ENCODE data around the gene BMAL2. TPM values are rescaled to one million over a fixed set of nuclear protein-coding genes. Genes with fewer than 3 reads are reported as not detected.

Gene BMAL2
- total RNA-seq = 10 to 100 TPM; 11.6 to 12.1 TPM

DNA sequence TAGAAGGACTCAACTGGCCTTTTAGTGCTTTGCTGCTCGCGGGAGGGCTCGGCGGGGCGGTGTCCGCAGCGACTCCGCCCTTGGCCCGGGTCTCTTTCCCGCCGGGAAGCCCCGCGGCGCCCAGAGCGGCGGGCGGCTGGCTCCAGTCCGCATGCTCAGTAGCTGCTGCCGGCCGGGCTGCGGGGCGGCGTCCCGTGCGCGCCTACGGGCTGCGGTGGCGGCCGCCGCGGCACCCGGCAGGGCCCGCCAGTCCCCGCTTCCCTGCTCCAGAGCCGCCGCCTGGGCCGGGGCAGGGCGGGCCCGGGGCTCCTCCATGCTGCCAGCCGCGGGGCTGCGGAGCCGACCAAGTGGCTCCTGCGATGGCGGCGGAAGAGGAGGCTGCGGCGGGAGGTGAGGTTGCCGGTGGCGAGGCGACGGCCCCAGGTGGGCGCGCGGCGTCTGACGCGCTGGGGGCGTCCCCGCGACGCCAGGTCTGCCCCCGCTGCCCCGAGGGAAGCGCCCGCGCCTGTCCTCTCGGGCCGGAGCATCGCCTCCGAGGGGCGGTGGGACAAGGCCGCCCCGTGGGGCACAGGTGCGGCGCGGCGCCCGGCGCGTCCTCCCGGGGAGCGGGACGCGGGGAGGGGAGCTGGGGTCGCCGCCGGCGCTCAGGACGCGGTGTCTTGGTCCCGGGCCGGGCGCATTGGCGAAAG is at the start of gene BMAL2:
Gene BMAL2 (plus strand): TSS at position 123 of the 689 bp plus-strand sequence. CDS start 237 bp downstream, at position 360.

Other genes starting within 250 kb of the BMAL2 start
- gene STK38L, start 88.5 kb upstream of the BMAL2 start, total RNA-seq = 10 to 100 TPM; 16.0 to 17.6 TPM
- gene SMCO2, start 113.9 kb downstream of the BMAL2 start, total RNA-seq = under 1 TPM; 0.18 to 0.34 TPM
- gene PPFIBP1, start 191.4 kb downstream of the BMAL2 start, total RNA-seq = 10 to 100 TPM; 17.0 to 17.7 TPM

Data from activated naive CD4-positive, alpha-beta T cell treated with anti-CD3 and anti-CD28 coated beads, Interleukin-2, amount 10 ng/mL, durations not matched to agents 5 hours and 36 hours (primary cell).